Nucleus accumbens (tissue), 56 donors: ENCODE results near the gene MARK4.
"Not testable (repeated sequence)": the region's sequence is repeated elsewhere in the genome, so short reads cannot be mapped to it uniquely, and the experiment has no call there.

Experiments
- DNase-seq, 56 donors: peaks; one replicate each; lab custom pipeline; 2025; lab: John Stamatoyannopoulos, UW

Gene MARK4

DNA sequence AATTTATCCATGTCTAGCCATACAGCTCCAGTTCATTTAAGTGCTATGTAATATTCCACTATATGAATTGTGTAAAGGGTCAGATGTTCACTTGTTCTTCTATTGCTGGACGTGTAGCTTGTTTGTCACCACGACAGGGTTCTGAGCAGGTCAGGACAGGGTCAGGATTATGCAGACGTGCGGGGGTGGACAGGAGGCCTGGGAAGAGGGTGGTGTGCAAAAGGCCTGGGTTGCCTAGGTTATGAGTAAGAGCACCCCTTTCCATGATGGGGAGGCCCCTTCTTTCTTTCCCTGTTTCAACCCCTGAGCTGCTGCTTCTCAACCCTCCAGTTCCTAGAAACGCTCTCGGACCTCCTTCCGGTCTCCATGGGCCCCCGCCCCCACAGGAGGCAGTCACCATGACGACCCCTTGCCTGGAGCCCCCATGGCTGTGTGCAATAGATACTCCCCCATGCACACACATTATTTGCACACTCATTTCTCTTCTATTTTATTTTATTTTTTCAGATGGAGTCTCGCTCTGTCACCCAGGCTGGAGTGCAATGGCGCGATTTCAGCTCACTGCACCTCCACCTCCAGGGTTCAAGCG is 7.8 kb upstream of the MARK4 start:
- DNase-seq, result no peak

DNA sequence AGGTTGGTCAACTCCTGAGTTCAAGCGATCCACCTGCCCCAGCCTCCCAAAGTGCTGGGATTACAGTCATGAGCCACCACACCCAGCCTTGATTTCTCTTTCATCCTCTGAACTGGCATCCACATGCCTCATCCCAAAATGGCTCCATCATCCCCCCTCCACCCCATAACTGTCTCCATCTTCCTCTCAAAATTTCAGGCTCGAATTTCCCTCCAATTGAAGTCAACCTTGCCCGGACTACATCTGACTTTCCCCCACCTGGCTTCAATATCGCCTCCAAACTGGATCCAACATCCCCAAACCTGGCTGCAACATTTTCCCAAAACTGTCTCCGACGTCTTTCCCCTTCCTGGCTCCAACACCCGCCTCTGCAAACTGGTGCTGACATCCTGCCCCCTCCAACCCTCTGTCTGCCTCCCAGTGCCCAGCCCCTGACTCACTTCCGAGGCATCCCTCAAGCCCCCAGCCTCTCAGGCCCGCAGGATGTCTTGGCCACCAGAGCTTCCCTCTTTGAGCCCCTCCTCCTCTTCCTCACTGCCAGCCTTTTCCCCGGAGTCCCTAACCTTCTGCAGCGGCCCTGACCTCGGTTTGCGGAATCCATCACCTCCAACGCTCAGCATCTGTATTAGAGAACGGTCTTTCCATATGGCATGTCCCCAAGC is 6.8 kb upstream of the MARK4 start:
- DNase-seq, result no peak

DNA sequence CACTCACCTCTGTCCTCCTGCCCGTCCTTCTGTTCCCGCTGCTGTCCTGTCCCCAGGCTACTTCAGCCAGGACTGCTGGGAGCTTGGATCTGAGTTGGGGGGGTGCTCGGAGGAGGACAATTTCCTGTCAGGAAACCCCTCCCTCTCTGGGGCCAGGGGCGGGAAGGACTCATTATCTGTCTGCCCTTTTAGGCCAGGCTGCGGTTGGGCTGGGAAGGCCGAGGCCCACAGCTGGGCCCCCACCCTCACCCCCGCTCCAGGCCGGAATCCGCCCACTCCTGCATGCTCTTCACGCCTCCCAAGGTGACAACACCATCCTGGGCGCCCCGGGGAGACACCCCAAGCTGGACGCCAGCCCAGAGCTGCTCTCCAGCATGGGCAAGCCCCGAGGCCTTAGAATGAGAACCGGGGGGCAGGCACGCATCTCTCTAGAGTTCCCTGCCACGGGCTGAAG is 5.7 kb upstream of the MARK4 start, which contains the start of gene EXOC3L2:
Gene EXOC3L2 (minus strand): TSS at position 74 of the 454 bp plus-strand sequence. CDS start 6,362 bp downstream, outside the sequence.
- DNase-seq, result no peak

DNA sequence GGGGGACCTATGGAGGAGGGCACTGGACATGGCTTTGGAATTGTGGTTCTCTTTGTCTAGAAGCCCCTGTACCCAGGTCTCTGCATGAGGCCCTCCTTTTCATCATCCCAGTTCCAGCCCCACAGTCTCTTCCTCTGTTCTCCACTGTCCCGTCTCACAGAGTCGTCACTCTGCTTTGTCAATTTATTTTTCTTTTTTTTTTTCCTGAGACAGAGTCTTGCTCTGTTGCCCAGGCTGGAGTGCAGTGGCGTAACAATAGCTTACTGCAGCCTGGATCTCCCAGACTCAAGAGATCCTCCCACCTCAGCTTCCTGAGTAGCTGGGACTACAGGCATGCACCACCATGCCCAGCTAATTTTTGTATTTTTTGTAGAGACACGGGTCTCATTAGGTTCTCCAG is 5.2 kb upstream of the MARK4 start:
- no peak for DNase-seq

DNA sequence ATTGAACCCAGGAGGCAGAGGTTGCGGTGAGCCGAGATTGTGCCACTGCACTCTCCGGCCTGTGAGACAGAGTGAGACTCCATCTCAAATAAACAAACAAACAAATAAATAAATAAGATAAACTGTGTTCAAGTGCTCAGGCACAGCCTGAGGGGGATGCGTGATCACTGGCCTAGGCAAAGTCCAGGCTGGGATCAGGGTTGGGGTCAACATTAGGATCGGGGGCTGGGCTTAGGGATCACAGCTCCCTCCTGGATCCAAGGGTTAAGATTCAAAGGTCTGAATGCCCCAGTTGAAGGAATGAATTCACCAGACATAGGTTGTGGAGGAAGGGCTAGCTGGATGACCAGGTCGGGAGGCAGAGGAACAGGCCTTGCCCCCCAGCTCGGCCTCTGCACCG is 3.9 kb upstream of the MARK4 start:
- DNase-seq, result no peak

DNA sequence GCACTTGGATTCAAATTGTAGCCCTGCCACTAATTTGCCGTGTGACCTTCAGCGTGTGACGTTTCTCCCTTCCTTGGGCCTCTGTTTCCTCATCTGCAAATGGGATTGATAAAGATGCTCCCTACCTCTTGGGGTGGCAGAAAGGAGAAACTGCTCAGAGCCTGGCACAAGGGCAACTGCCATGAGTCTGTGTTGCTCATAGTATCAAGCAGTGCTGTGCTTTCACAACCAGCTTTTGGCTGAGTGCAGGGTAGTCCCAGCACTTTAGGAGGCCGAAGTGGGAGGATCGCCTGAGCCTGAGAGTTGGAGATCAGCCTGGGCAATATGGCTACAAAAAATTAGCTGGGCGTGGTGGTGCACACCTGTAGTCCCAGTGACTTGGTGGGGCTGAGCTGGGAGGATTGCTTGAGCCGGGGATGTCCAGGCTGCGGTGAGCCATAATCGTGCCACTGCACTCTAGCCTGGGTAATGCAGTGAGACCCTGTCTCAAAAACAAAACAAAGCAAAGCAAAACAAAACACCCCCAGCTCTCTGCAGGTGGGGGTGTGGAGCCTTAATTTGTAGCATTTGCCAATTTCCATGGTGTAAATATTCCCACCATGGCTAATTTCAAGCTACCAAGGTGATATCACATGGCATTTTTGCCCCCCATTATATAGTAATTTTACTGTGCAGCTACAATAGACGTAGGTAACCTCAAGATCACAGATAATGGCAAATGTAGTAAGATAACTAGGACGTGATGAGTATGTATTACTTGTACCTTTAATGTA is 1.6 kb upstream of the MARK4 start:
- no peak for DNase-seq

DNA sequence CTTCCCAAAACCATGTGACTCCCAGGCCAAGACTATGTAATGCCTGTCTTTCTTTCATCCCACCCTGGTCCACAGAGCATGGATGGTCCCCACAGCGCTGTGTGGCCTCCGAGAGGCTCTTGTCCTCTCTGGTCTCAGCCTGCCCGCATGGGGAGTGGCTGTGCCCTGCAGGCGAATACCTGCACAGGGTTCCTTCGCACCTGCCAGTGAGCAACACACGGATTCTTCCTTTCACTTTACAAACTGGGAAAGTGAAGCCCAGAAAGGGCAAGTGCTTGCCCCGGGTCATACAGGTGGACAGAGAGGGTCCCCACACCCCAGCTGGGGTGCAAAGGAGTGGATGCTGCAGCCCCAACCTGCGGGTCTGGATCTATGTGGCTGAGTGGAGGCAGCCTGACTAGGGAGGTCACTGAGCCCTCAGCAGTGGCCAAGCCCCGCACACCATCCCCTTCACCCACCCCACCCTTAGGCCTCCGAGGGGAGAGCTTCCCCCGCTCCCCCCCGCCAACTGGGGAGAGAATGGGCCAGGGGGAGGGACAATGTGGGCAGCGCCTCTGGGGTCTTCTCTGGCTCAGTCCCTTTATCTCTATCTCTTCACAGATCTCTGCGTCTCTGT is 747 bp upstream of the MARK4 start:
- DNase-seq, result peak in 1 of 56 donors; percentile 32

DNA sequence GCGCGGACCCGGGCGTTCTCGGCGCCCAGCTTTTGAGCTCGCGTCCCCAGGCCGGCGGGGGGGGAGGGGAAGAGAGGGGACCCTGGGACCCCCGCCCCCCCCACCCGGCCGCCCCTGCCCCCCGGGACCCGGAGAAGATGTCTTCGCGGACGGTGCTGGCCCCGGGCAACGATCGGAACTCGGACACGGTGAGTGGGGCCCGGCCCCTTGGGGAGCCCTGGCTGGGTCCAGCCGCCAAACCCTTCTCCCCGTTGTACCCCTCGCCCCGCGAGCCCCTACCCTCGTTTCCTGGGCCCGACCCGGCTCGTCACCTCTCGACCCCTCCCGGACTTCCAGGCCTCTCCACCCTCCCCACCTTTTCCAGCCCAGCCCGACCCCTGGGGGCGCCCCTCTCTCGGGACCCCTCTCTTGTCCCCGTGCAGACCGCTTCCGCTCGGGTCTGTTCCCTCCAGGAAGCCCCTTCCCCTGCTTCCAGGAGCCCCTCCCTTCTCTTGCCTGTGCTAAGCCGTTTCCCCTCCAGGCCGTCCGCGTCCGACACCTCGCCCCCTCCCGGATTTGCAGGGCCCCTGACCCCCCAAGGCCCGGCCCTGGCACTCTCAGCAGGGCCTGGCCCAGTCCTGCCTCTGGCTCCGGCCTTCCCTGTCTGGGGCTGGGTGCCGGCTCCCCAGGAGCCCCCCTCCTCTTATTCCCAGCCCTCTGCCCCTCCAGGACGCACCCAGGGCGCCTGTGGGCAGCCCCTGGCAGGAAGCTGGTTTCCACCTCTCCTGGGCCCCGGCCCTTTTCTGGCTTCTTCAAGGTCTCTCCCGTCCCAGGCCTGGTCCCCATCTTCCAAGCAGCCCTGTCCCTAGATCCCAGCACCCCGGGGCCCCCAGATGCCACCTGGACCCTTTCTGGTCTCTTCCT is 632 bp downstream of the MARK4 start:
- peak in 3 of 56 donors; percentile 13 to 35 (median 21) for DNase-seq

DNA sequence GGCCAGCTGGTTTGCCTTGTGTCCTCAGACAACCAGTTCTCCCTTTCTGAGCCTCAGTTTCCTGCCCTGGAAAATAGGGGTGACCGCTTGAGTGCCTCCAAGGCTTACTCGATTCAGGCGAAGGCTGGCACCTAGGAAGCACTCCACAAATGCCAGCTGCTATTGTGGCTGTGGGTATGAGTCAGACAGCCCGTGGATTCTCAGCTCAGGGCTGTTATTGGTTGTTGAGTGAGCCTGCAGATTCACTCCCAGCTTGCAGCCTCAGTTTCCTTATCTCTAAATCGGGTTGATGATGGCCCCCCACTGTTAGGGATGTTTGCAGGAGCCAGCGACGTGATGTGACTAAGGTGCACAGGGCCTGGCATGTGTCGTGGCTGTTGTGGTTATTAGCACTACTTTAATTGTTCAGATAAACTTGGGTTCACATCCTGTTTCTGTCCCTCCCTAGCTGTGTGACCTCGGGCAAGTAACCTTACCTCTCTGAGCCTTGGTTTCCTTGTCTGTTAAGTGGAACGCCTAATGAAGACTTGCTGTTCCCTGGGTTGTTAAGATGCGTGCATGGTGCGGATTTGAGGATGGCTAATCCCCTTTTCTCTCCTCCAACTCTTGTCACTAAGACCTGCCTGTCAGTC is 2.4 kb downstream of the MARK4 start:
- DNase-seq, result peak in 7 of 56 donors; percentile 5 to 29 (median 19)

DNA sequence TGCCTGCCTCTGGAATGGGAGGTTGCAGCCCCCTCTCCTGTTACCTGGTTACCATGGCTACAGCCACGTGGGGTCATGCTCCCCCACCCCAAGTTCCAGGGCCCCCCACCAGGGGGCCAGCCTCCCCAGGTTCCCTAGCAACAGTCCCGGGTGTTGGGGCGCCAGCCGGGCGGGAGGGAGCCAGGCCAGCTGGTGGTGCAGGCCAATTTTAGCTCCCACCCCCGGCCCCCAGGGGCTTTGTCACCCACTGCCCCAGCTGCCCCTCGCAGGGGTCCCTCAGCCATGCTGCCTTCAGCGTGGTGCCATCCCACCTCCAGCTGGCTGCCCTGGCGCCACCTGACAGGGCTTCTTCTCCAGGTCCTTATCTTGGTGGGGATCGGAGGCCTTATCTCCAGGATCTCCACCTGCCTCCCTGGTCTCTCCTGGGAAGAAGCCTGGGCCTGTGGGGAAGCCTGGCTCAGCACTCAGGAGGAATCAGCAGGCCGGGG is 3.0 kb downstream of the MARK4 start:
- DNase-seq, result no peak

DNA sequence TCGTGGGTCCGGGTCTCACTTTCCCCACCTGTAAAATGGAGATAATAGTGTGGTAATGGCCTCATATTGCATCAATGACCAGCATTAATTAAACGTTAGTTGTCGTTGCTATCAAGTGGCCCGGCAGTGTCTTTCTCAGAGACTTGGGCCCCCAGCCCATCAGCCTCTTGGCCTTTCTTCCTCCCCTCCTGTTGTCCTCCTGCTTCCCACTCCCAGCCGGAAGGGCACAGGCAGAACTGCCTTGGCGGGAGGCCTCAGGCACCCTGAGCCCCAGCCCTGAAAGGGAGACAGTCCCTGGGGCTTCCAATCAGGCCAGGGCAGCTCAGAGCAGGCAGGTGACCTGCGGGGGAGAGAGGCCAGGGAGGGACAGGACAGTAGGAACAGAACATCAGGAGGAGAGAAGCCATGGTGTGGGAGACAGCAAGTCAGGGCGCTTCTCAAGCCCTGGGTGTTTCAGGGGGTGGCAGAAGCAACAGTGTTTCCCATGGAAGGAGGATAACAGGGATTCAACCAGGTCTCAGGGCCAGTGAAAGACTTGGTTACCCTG is 4.6 kb downstream of the MARK4 start:
- no peak for DNase-seq

DNA sequence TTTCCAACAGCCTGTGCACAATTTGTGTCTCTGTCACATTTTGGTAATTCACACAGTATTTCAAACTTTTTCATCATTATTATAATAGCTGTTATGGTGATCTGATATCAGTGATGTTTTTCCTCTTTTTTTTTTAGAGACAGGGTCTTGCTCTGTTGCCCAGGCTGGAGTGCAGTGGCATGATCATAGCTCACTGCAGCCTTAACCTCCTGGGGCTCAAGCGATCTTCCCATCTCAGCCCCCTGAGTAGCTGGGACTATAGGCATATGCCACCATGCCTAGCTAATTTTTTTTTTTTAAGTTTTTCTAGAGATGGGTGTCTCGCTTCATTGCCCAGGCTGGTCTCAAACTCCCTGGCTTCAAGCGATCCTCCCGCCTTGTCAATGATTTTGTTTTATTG is 5.8 kb downstream of the MARK4 start:
- no peak for DNase-seq

DNA sequence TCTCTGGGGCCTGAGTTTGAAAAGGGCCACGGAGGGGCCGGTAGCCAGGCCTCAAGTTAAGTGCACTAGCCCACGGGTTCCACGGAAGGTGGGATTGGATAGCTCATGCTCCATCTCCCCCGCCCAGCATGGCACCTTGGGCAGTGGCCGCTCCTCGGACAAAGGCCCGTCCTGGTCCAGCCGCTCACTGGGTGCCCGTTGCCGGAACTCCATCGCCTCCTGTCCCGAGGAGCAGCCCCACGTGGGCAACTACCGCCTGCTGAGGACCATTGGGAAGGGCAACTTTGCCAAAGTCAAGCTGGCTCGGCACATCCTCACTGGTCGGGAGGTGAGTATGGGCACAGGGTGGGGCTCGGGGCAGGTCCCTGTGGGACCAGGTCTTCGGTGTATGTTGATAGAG is 7.8 kb downstream of the MARK4 start:
- DNase-seq, result no peak

DNA sequence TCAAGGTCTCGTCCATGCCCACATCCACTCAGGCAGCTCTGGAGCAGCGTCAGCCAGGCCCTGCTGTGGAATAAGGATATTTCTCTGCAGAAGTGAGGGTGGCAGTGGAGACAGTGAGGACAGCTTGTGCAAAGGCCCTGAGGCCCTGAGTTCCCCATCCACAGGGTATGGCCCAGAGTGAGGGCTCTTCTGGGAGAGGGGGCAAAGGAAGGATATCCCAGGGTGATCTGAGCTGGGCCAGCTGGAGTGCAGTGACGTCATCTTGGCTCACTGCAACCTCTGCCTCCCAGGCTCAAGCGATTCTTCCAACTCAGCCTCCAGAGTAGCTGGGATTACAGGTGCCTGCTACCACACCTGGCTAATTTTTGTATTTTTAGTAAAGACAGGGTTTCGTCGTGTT is 11.5 kb downstream of the MARK4 start:
- DNase-seq, result no peak

DNA sequence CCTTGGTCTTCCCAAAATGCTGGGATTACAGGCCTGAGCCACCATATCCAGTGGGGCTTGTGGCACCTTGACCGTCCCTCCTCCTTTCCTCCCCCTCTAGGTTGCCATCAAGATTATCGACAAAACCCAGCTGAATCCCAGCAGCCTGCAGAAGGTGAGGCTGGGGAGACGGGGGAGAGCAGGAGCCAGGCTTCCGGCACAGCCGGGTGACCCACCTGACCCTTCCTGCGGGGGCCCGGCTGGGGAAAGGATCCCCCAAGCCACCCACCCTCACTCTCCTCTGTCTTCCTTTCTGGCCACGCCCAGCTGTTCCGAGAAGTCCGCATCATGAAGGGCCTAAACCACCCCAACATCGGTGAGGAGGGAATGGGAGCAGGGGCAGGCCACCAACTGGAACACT is 11.9 kb downstream of the MARK4 start:
- DNase-seq, result no peak

DNA sequence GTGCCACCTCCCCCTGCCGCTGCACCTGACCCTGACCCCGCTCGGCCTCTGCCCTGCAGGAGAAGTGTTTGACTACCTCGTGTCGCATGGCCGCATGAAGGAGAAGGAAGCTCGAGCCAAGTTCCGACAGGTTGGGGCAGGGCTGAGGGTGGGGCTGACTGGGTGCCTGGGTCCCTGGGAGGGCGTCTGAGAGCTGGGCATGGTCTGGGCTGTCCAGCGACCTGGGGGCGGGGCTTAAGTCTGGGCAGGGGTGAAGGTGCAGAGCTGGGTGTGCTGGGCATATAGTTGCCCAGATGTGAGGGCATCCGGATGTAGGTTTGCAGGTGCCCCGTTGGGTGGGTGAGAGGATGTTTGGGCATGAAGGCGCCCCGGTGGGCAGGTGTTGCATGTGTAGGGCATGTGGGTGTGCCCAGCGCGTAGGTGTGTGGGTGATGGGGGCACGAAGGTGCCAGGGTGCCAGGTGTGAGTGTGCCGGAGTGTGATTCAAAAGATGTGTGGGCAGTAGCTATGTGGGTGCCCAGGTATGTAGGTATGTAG is 13.8 kb downstream of the MARK4 start:
- no peak for DNase-seq

DNA sequence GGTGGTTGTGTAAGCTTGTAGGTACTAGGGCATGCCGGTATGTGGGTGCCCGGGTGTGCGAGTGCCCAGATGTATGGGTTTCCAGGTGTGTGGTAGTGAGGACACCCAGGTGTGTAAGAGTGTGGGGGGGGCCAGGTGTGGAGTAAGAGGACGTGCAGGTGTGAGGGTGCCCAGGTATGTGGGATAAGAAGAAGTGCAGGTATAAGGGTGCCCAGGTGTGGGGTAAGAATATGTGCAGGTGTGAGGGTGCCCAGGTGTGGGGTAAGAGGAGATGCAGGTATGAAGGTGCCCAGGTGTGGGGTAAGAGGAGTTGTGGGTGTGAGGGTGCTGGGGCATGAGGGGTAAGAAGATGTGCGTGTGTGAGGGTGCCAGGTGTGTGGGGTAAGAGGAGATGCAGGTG is 14.3 kb downstream of the MARK4 start:
- DNase-seq, result no peak

DNA sequence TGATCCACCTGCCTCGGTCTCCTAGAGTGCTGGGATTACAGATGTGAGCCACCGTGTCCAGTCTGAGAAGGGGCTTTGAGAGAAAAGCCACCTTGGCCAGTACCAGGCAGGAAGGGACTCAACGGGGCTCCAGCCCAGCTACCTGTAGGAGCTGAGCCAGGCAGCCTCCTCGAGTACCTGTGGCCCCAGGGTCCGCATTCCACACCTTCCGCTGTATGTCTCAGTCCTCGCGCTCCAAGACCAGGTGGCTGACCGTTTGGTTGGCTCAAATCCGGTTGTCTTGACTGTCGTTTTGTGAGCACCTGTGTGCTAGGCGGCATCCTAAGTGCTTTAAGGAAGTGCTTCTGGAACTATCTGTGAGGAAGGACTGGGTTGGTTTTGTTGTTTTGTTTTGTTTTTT is 16.2 kb downstream of the MARK4 start:
- no peak for DNase-seq

DNA sequence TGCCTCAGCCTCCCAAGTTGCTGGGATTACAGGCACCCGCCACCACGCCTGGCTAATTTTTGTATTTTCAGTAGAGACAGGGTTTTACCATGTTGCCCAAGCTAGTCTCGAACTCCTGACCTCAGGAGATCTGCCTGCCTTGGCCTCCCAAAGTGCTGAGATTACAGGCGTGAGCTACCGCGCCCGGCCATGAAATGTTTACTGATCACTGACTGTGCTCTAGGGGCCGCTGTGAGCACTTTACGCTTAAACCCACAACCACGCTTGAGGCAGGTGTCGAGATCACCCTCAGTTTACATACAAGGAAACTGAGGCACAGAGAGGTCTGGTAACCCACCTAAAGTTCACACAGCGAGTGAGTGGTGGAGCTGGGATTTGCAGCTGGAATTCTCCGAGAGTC is 18.9 kb downstream of the MARK4 start:
- not testable (repeated sequence) for DNase-seq
